GM23248 (cell line): ENCODE data around the gene FRMPD4.

Experiments
- EZH2 ChIP-seq: fragments of 200-600 bp; sonication (generic); IDR thresholded peaks from 2 replicates; pipeline ENCODE4 v1.6.1; 2018; ENCODE audit warnings: antibody characterized with exemption, mild to moderate bottlenecking; ENCODE audit not compliant: insufficient read depth, poor library complexity, severe bottlenecking
- EZH2phosphoT487 ChIP-seq: fragments of 200-600 bp; sonication (generic); IDR thresholded peaks from 2 replicates; pipeline ENCODE4 v1.6.1; 2018; ENCODE audit warnings: antibody characterized with exemption, moderate library complexity, mild to moderate bottlenecking, low read depth; ENCODE audit not compliant: insufficient read depth

DNA sequence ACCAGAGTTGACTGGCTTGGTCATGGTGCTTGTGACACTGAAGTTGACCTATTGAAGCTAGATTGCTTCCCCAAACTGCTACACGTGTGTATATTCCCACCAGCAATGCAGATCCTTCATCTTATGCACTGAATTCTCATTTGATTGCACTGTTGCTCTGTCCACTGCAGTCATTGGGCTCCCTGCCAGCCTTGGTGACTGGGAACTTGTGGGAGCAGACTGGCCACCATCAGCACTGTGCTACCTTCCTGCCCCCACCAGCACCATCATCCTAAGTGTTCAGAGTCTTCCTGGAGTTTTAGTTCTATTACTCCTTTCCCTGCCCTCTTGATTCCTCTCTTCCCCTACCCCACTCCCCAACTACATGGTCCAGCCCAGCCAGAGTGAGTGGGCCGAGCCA lies 535.2 kb downstream of the FRMPD4 start:
- TF ChIP-seq EZH2: no peak
- no peak for TF ChIP-seq EZH2phosphoT487
